Measurements from ENCODE around the gene LYZL2.
A peak's percentile ranks its signal among the peaks of the same experiment; 100 is the strongest.

Gene LYZL2

DNA sequence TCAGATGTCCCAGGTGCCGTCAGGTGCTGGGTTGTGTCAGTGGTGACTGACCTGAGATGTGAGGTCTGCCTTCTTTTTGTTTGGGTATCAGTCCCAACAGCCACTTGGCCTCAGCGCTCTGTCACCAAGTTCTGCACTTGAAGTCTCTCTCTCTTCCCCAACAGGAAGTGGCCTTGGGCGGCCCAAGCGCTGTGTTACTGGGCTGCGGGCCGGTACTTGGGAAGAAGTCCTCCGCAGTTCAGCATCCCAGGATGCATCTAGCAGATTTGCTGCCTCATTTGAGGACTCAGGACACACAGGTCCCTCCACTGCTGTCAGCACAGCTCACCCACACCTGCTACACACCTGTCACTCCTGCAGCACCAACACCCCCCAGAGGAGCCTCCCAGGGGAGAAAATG is 40.1 kb downstream of the LYZL2 start:
- no peak for DNase-seq (ENCODE audit: low read depth)
- TF ChIP-seq, protein P1, sequence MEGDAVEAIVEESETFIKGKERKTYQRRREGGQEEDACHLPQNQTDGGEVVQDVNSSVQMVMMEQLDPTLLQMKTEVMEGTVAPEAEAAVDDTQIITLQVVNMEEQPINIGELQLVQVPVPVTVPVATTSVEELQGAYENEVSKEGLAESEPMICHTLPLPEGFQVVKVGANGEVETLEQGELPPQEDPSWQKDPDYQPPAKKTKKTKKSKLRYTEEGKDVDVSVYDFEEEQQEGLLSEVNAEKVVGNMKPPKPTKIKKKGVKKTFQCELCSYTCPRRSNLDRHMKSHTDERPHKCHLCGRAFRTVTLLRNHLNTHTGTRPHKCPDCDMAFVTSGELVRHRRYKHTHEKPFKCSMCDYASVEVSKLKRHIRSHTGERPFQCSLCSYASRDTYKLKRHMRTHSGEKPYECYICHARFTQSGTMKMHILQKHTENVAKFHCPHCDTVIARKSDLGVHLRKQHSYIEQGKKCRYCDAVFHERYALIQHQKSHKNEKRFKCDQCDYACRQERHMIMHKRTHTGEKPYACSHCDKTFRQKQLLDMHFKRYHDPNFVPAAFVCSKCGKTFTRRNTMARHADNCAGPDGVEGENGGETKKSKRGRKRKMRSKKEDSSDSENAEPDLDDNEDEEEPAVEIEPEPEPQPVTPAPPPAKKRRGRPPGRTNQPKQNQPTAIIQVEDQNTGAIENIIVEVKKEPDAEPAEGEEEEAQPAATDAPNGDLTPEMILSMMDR (conservative IDR thresholded peaks at IDR 0.05; ENCODE audit: low read depth, low read length), result no peak
- no peak overlapping the region for H3K4me3 ChIP-seq (ENCODE audit: low read depth, low read length)

DNA sequence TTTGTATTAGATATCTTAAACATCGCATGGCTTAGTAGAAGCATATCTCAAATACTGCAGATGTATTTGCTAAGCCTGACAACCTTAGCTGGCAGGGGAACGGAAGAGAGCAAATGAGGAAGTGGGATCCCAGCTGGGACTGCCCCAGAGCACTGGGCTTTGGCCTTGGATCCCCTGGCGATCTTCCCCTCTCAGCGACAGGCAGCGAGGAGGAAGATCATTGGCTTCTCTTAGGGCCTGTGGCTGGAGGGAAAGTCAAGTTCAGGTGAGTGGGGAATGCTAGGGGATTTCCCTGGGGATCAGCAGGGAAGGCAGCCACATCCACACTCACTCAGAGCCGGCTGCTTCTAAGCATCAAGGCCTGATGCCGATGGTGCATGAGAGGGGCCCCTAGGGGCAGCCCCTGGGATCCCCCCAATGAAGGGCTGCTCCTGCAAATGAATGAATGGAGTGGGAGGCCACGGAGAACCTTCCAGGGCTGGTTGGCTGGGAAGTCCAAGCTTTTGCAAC is 42.0 kb downstream of the LYZL2 start:
- TF ChIP-seq, protein P1 (conservative IDR thresholded peaks at IDR 0.05; ENCODE audit: low read depth, low read length), result no peak
- no peak overlapping the region for H3K4me3 ChIP-seq (ENCODE audit: low read depth, low read length)
- no peak for DNase-seq (ENCODE audit: low read depth)

DNA sequence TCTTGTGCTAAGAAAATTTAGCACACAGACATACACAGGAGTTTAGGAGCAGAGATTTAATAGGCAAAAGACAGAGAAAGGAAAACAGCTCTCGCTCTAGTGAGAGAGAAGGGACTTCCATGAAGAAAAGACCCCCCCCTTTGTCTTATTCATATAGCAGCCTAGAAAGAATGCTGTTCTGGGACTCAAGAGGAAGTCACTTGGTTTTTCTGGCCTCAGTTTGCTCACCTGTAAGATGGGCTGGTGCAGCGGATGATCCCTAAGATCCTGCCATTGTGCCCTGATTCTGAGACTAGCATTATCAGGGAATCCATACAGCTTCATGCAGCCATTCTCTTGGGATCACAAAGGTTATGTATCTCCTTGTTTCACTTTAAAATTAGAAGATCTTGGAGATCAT is 42.7 kb downstream of the LYZL2 start:
- no peak overlapping the region for H3K4me3 ChIP-seq (ENCODE audit: low read depth, low read length)
- TF ChIP-seq, protein P1 (conservative IDR thresholded peaks at IDR 0.05; ENCODE audit: low read depth, low read length), result no peak
- DNase-seq (ENCODE audit: low read depth), result no peak

DNA sequence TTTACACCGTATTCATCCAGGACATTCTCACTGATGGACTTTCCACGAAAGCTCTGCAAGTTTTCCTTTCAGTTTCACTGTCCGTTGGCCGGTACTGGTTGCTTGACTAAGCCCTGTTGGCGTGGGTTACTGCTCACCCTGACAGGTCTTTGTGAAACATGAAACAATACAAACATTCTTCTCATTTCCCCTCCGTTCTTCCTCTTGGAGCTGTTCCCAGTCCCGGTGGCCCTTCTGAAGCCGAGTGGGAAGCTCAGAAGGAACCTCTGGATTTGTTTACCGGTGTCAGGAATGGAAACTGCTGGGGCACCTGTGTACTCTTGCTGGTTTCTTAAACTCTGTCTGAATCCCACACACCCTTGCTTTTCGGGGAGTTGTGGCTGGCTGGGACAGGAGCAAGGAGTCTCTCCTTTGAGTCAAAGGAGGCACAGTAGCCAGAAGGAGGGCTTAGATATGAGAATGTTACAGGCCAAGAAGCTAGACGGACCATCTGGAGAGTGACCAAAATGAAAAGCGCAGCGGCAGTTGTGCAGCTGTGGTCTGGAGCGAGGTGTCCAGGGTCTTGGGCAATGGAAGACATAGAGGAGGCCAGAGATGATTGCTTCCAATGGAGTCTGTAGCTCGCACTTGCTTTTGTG is 45.7 kb downstream of the LYZL2 start:
- DNase-seq (ENCODE audit: low read depth), result peak; percentile 83
- TF ChIP-seq, protein P1 (conservative IDR thresholded peaks at IDR 0.05; ENCODE audit: low read depth, low read length), result no peak
- peak overlapping the region; percentile 38 for H3K4me3 ChIP-seq (ENCODE audit: low read depth, low read length)

DNA sequence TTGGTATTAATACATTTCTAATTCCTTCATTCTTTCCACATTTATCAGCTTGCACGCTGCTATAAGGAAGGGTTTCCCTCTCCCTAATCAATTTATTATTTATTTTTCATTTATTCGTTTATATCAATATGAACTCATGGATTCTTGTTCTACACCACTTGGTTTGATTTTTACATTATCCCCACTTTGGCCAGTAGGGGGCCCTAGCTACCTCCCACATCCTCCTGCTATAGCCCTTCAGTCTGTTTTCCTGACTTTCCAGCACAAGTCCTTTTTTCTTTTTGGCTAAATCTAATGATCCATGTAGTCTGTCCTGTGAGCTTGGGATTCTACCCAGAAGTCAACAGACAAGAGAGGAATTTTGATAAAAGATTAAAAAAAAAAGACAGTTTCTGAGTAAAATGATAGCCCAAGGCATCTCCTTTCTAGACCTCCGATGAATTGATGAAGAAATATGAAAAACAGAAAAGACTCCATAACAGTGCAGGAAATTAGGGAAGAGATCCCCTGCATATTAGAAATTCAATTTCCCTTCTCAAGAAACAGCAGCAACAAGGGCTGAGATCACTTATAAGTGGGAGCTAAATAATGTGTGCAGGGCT is 47.7 kb downstream of the LYZL2 start:
- no peak overlapping the region for H3K4me3 ChIP-seq (ENCODE audit: low read depth, low read length)
- TF ChIP-seq, protein P1 (conservative IDR thresholded peaks at IDR 0.05; ENCODE audit: low read depth, low read length), result peak; percentile 86
- peak; percentile 77 for DNase-seq (ENCODE audit: low read depth)

DNA sequence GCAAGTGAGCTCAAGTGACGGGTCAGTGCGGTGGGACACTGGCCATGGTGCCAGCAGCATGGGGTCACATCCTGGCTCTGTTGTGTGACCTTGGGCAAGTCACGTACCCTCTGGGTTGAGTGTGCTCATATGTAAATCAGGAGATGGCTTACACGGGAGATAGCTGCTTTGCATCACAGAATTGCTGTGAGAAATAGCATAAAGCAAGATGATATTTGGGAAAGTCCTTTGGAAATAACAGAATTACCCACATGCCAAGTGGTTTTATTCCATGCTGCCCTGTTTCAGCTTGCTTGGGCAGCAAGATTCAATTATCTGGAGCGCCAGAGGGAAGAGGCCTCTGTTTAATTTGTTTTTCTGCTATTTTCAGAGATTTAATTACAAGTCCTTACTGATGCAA is 48.9 kb downstream of the LYZL2 start:
- TF ChIP-seq, protein P1 (conservative IDR thresholded peaks at IDR 0.05; ENCODE audit: low read depth, low read length), result no peak
- DNase-seq (ENCODE audit: low read depth), result no peak
- H3K4me3 ChIP-seq (ENCODE audit: low read depth, low read length), result no peak overlapping the region

DNA sequence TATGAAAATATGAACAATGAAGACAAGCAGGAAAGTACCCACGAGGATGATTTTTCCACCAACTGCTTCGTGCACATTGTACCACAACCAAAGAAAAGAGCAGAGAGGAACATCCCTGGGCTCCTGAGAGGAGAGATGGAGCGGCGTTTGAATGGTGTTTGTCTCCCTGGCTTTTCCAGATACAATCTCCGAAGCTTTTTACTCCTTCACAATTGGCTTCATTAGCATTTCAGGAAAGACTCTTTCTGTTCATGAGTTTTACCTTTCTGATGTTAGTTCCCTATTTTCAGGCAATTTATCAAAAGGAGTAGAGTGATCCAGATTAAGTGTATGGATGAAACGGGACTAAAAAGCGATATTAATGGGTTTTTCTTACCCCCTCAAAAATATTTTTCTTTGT is 49.3 kb downstream of the LYZL2 start:
- DNase-seq (ENCODE audit: low read depth), result no peak
- TF ChIP-seq, protein P1 (conservative IDR thresholded peaks at IDR 0.05; ENCODE audit: low read depth, low read length), result no peak
- H3K4me3 ChIP-seq (ENCODE audit: low read depth, low read length), result no peak overlapping the region

Data from choroid plexus epithelial cell (primary cell).